Midbrain (tissue), 1 donor: Measurements from ENCODE around the gene STK16.

Experiments used
- DNase-seq: peaks from one replicate; lab custom pipeline; 2025; lab: John Stamatoyannopoulos, UW

The STK16 gene

DNA sequence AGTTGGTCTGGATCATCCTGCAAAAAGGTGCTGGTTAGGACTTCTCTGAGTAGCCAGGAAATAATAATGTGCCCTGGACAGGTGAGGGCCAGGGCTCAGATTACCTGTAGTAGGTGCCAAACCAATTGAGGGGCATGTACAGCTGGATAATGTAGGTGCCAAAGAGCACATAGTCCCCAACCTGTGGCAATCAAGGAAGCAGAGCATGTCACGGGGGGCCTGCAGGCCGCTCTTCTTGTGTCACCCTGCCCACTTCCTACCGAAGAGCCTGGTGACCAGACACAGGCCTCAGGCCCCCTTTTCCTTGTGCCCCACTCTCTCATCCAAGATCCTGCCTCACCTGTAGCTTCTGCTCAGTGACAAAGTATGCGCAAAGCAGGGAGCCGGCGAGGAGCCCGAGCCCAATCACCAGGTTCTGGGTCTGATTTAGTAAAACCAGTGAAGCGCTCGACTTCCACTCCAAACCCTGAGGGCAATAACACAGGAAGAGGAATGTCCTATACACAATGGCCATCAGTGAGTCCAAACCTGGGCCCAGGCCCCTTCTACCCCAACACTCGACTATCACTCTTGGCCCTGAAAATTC is 31.7 kb upstream of the STK16 start:
- no peak for DNase-seq

DNA sequence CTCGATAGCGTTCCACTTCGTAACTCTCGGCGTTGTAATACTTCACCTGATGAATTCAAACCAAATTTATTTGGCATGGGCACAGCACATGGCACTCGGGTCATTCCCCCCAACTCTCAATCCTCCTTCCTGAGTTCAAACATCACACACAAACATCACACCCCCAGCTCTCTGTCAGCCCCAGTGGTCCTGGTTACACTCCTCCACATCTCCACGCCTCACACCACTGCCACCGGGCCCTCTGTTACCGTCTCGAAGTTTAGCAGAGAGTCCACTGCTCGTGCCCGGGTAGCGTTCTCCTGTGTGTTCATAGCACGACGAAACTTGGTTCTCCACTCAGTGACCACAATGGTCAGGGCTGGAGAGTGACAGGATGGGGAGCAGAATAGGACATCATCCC is 31.1 kb upstream of the STK16 start:
- no peak for DNase-seq

GRCh38 chr2:219214786-219215185 is 30.5 kb upstream of the STK16 start:
- no peak for DNase-seq

DNA sequence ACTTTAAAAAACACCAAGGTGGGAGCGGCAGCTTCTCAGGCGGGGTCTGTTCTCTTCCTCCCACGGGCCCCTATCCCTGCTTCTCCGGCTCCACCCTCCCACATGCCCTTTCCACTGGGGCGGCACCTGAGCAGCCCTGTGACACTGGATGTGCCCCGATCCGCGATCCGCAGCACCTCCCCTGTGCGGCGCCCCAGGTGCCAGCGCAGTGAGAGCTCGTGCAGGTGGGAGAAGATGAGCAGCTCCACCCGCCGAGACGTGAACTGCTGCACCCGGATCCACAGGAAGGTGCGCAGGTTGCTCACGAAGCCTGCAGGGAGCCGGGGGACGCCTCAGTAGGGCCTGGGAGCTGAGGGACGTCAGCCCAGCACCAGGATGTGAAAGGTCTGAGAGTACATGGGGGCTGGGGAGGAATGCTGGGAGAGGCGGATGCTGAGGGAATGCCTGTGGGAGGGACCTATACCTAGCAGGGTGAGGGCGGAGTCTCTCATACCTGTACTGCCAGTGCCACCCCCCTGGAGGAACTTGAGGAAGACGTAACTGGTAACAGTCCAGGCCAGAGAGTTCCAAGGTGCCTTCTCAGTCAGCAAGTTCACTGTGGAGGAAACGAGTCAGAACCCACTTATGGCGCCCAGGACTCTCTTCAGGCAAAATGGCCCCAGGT is 29.3 kb upstream of the STK16 start:
- DNase-seq = no peak

- no peak for DNase-seq
These were observed 28.8 kb upstream of the STK16 start for GRCh38 chr2:219216535-219216915.

GRCh38 chr2:219218217-219218731 is 27.0 kb upstream of the STK16 start:
- DNase-seq = peak; percentile 85

- peak; percentile 97 for DNase-seq
These were observed 26.3 kb upstream of the STK16 start, which contains the start of gene ABCB6 for GRCh38 chr2:219218732-219219701. Gene ABCB6 (minus strand): TSS chr2:219218958. CDS start chr2:219218673, 285 bp downstream.

DNA sequence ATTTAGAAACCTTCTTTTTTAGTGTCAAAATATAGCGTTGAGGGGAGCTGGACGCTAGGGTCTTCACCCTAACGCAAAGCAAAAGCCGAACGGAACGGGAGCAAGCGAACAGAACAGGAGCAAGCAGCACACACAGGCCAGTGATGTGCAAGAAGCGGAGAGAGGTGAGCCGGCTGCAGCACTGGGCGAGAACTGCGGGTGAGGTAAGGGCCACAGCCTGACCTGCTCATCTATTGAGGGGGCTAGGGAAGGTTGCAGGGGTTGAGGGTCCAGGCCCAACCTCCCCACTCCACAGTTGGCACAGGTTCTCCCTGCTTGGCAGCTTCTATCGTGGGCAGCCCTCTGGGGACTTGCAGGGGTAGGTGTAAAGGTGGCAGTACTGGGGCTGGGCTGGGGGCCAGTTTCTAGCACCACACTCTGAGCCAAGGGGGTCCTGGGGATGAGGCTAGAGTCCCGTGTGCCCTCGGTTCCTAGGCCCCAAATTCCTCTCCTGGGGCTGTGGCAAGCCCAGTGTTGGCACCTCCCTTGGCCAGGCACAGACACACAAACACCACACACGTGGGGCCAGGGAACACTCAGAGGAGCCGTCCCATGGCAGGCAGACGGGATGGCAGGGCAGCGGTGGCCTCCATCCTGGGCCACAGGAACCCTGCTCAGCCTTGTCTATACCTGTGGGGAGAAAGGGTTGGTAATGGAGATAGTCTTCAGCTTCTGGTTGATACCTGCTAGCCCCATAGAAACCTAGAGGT is 25.3 kb upstream of the STK16 start:
- no peak for DNase-seq

DNA sequence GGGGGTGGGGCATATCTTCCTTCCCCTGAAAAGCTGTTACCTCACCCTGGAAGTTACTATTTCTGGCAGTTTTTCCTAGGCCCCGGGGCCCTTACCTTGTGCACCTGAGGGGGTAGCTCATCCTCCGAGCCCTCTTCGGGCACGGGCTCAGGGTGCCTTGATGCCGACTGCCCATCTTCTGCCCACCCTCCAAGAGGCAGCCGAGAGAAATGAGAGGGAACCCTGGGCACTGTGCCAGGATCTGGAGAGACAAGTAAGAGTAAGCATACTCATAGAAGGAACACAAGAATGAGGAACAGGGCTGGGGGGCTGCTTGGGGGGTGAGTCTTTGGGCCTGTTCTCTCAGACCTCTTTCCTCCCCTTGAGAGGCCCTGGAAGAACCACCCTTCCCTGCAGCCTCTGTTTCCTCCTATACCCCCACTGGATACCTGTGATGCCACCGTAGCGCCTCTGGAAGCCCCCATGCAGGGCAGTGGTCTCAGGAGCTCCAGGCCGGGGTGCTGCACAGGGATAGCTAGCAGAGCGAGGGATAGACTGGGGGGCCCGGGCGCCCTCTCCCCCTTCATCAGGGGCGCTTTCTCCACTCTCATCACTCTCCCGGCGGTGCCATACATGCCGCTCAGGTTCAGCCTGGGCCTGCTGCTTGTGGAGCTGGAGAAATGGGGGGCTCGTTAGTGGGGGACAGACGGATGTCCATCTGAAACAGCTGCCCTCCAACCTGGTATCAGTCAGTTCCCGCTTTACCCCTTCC is 24.5 kb upstream of the STK16 start:
- DNase-seq = no peak

DNA sequence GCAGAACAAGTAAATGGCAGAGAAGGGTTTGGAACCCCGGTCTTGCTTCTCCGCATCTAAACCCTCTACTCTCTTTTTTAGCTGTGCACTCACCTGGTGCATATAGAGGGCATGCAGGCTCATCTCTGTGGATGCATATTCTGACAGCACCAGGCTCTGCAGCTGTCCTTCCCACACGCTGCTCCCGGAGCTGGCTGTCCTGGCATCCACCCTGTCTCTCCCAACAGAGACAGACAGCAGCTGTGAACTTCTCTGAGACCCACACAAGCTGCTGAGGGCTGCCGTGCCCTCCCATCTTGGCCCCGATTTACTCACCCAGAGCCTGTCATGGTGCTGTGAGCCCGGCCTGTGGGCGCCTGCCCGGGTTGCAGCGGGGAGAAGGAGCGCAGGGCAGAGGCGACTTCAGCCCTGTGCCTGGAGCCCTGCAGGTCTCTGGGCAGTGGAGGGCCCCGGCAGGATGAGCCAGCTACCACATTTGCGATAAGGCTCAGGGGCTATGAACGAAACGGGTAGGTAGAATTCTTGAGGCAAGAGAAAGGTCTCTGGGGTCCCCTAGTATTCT is 23.2 kb upstream of the STK16 start:
- no peak for DNase-seq

GRCh38 chr2:219223831-219224610 is 21.3 kb upstream of the STK16 start:
- no peak for DNase-seq

GRCh38 chr2:219225350-219225749 is 19.9 kb upstream of the STK16 start:
- DNase-seq = no peak

GRCh38 chr2:219228041-219228910 is 17.0 kb upstream of the STK16 start:
- no peak for DNase-seq

DNA sequence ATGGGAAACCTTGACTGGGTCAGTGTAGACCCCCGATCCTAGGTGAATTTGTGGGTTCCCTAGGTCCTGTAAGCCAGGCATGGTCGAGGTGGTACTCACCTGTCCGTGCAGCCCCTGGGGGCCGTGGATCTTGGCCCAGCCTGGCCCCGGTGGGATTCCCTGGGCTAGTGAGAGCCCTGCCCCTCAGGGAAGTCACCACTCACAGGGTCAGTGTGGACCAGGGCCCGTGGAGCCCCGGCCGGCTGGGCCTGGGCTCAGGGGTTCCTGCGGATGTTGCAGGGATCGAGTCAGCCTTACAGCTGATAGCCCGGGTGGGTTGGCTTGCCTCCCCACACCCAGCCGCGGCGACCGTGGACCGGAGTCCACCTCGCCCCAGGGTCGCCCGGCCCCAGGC is 16.4 kb upstream of the STK16 start:
- no peak for DNase-seq

DNA sequence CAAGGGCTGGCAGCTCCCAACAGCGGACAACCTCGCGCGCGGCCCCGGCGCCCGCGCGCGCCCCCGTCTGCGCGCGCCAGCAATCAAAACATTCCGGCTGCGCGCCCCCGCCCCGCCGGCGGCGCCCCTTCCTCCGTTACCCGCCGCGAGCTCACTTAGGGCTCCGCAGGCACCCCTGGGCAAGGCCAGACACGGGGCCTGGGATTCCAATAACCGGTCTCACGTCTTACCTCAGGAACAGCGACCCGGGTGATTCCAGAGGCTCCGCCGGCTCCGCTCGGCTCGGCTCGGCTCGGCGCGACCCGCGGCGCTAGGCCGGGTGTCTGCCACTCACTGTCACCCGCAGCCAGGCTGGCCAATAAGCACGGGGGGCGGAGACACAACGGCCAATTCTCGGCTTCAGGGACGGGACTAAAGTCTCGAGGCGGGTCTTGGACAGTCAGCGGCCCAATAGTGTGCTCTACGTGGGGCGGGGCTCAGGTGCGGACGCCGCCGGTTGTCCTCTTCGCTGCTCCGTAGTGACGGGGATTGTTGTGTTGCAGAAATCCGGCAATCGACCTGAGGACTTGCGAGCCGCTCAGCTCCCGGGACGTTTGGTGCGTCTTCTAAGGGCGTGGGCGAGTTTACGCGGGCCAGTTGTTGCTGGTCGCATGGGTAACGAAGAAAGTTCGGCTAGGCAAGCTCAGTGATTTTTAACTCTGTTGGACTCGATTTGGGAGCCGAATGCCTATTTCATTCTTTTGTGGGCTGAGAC is 15.8 kb upstream of the STK16 start, which contains the start of the genes ANKZF1 and ATG9A:
Gene ANKZF1 (plus strand): TSS at position 502 of the 754 bp plus-strand sequence. CDS start 452 bp downstream, outside the sequence.
Gene ATG9A (minus strand): TSS at position 332 of the 754 bp plus-strand sequence. CDS start 1,612 bp downstream, outside the sequence.
- peak; percentile 99 for DNase-seq

- no peak for DNase-seq
These were observed 15.2 kb upstream of the STK16 start for GRCh38 chr2:219230059-219230540.

DNA sequence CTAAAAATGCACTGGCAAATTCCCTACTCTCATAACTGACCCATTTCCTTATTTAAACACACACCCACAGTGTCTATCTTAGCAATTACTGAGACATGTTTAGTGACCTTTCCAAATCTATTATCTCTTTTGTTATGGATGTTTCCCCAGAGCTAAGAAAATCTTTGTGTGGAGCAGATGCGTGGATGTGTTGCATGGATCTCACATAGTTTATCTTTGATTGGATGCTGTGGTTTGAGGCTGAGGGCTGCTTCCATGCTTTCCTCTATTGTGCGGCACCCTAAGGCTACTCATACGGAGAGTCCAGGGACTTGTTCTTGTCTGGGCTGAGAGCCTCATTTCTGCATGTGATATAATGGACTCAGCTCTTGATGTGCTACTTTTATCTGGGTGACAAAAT is 10.9 kb upstream of the STK16 start:
- DNase-seq = no peak

GRCh38 chr2:219243291-219243761 is 2.0 kb upstream of the STK16 start:
- no peak for DNase-seq
